CD1c-positive myeloid dendritic cell (primary cell): ENCODE measurements around the gene MAP4.
"Not testable (repeated sequence)": the region's sequence is repeated elsewhere in the genome, so short reads cannot be mapped to it uniquely, and the experiment has no call there.

ENCODE experiments used
- DNase-seq: peaks from one replicate; pipeline ENCODE4 v3.0.0-alpha.2; 2016; ENCODE audit errors: extremely low spot score

The MAP4 gene, protein sequence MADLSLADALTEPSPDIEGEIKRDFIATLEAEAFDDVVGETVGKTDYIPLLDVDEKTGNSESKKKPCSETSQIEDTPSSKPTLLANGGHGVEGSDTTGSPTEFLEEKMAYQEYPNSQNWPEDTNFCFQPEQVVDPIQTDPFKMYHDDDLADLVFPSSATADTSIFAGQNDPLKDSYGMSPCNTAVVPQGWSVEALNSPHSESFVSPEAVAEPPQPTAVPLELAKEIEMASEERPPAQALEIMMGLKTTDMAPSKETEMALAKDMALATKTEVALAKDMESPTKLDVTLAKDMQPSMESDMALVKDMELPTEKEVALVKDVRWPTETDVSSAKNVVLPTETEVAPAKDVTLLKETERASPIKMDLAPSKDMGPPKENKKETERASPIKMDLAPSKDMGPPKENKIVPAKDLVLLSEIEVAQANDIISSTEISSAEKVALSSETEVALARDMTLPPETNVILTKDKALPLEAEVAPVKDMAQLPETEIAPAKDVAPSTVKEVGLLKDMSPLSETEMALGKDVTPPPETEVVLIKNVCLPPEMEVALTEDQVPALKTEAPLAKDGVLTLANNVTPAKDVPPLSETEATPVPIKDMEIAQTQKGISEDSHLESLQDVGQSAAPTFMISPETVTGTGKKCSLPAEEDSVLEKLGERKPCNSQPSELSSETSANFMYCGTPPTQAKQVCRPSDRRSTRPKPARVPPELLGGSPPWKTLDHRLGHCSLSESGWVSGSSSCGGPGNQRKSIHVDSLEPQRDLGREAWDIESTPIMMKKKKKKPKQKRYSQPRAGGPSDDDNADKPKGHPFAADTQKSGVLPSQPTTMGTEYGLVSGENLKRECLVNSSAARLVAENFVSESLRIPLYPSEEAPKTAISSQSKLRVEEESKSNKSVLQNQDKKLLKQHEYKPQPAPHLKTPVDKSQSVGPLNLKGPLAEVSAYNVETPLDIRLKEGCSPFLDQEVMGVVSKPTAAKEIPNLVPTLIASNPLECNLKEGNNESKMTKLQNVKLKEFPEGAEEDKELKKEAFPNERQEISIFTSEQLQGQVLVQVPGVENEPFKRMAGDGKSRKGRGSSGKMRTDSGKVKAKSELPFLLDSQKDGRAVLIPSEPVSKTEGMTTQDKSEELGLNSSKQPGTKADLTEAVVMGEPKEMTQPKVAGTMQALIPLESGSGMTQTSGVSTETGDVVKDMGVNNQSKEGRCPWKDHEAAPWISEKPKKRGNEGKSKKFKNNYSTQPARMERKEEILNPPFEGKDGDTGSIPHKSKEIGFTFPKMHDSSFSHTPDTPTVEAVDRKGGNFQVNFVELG (N-terminal part only)

DNA sequence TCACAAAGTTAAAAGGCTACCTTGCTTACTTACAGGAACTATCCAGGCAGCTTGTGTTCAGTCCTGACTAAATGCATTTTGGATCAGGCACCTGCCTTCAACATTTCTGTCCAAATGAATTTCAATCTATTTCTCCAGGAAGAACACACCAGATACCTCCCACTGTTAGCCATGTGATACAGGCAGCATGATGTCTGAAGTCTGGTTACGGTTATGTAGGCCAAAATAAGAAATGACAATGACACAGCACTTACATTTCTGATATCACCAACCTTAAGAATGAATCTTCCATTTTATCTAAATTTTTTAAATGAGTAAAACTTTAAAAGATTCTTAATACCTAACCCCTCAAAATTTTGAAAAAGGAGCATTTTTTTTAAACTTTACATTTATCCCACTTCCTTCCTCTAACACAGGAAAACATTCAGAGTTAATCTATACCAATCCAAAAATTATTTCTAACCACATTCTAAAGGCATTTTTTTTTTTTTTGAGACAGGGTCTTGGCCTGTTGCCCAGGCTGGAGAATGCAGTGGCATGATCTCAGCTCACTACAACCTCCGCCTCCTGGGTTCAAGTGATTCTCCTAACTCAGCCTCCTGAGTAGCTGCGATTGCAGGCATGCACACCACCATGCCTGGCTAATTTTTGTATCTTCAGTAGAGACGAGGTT, at the start of gene MAP4:
Gene MAP4, minus strand, starts transcription at position 116 of the 673 bp plus-strand sequence. CDS start 17,556 bp downstream, outside the sequence.
- no peak for DNase-seq

DNA sequence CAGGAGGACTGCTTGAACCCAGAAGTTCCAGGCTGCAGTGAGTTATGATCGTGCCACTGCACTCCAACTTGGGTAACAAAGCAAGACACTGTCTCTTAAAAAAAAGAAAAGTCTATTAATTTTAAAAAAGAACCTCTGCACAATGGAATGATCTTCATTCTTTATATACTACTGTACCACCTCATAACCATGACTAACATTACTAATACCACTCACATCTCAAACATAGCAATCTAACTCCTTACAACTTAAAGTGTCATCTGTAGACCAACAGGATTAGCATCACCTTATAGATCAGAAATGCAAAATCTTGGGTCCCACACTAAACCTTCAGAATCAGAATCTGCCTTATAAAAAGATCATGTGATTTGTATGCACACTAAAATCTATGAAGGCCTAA, 48.8 kb upstream of the MAP4 start:
- DNase-seq: no peak

DNA sequence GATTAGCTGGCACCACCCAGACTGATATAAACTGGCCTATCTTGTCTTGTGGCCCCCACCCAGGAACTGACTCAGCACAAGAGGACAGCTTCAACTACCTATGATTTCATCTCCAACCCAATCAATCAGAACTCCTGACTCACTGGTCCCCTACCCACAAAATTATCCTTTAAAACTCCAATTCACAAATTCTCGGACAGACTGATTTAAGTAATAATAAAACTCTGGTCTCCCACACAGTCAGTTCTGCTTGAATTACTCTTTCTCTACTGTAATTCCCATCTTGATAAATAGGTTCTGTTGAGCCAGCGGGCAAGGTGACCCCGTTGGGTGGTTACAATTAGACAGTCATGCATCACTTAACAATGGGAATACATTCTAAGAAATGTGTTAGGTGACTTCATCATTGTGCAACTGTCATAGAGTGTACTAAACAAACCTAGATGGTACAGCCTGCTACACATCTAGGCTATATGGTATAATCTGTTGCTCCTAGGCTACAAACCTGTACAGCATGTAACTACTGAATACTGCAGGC, 48.1 kb upstream of the MAP4 start:
- no peak for DNase-seq

DNA sequence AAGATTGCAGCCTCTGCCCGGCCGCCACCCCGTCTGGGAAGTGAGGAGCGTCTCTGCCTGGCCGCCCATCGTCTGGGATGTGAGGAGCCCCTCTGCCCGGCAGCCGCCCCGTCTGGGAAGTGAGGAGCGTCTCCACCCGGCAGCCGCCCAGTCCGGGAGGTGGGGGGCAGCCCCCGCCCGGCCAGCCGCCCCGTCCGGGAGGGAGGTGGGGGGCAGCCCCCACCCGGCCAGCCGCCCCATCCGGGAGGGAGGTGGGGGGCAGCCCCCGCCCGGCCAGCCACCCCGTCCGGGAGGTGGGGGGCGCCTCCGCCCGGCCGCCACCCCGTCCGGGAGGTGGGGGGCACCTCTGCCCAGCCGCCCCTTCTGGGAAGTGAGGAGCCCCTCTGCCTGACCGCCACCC, 45.4 kb upstream of the MAP4 start:
- not testable (repeated sequence) for DNase-seq

DNA sequence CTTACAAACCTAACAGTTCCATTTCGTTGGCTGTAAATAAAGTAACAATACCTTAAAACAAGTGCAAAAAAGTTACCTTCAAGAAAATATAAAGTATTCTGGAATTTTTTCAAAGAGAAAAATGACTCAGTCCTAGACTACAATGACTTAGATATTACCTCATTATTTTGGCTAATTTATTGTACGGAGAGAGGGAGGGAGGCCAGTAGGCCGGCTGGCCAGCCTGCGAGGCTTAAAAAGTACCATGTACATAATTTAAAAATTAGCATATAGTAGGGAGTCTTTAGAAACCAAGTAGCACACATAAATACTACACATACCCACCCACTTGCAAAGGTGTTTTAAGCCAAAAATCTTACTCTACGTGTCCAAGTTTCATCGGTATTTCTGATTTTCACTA, 41.9 kb upstream of the MAP4 start:
- DNase-seq: no peak

DNA sequence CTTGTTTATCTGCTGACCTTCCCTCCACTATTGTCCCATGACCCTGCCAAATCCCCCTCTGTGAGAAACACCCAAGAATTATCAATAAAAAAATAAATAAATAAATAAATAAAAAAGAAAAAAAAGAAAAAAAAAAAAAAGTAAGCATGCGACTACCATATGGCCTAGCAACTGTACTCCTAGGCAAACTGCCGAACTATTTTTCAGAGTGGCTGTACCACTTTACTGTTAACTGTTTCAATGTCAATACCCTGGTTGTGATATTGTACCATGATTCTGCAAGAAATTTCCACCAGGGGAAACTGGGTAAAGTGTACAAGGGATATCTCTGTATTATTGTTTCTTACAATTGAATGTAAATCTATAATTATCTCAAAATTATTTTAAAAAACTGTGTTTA, 41.3 kb upstream of the MAP4 start:
- no peak for DNase-seq

DNA sequence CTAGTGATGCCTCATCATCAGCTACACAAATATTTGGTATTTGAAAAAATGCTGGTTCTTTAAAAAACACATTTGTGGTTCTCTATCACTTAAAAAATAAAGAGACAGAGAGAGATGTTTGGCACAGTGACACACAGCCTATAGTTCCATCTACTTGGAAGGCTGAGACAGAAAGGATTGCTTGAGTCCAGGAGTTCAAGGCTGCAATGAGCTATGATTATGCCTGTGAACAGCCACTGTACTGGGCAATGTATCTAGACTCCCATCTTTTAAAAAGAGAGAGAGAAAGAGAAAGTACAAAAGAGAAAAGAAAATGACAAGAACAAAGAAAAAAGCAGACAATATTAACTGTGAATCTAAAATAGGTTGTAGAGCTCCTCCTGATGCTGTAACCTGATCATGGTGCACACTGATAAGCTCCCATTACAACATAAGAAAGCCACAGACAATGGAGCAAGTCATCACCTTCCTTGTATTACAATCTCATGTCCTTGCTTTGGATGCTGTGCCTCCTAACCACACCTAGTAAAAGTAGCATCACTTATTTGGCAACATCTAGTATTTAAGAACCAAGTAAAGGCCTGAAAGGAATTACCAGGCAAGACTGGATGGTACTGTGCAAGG, 31.7 kb upstream of the MAP4 start:
- no peak for DNase-seq

DNA sequence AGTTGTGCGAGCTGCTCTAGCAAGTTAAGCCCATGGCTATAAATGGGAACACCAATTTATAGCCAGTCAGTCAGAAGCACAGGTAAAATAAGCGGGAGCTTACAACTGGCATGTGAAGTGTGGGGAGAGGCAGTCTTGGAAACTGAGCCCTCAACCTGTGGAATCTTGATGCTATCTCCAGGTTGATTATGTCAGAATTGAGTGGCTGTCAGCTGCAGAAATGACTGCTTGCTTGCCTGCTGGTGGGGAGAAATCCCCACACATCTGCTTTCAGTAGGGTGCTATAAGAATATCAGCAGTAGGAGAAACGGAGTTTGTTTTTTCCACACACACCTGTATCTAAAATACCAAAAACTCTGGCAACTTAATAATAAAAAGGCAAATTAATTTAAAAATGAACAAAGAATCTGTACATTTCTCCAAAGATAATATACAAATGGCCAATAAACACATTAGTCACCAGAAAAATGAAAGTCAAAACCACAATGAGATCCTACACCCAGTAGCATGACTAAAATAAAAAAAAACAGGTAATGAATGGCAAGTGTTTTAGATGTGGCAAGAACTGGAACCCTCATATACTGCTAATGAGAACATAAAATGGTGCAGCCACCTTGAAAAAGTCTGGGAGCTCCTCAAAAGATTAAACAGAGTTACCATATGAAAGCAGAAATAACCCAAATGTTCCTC, 26.0 kb upstream of the MAP4 start:
- DNase-seq: no peak

DNA sequence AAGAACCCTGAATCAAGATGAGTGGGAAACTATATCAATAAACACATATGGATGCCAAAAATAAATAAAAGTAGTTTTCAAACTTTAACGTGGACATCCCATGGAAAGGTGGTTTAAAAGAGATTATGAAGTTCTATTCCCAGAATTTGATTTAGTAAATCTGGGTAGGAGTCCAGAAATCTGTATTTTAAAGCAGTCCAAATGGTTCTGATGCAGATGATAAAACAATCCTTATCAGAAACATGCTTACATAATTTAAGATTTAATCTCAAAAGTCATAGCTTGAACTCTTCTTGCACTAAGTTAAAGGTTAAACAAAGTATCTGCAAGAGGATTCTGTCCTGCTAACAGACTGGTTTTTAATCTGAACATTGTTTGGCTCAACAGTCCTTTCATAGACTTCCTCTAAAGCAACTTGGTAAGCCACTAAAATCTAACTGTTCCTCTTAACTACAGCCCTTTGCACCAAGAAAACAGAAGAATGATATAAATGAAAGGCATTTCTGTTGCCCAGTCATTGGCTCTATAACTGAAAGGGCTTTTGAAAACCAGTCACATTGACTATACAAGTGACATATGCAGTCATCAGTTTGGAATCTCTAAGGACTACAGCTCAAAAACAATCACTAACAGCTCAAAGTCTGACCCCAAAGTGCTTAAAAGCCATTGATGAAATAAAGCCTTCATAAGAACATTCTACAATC, 23.4 kb upstream of the MAP4 start:
- peak; percentile 13 for DNase-seq

DNA sequence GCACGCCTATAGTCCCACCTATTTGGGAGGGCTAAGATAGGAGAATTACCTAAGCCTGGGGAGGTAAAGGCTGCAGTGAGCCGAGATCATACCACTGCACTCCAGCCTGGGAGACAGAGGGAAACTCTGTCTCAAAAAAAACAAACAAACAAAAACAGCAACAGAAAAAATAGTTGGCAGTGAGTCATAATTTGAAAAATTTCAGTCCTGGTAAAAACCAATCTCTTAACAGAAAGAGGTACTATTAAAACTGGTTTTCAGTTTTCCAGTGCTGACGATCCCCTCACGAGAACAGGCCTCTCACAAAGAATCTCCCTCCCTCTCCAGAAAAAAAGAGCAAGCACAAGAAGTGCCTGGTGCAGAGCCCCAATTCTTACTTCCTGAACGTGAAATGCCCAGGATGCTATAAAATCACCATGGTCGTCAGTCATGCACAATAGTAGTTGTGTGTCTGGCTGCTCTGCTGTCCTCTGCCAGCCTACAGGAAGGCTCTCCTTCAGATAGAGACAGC, 22.8 kb upstream of the MAP4 start:
- DNase-seq: no peak

DNA sequence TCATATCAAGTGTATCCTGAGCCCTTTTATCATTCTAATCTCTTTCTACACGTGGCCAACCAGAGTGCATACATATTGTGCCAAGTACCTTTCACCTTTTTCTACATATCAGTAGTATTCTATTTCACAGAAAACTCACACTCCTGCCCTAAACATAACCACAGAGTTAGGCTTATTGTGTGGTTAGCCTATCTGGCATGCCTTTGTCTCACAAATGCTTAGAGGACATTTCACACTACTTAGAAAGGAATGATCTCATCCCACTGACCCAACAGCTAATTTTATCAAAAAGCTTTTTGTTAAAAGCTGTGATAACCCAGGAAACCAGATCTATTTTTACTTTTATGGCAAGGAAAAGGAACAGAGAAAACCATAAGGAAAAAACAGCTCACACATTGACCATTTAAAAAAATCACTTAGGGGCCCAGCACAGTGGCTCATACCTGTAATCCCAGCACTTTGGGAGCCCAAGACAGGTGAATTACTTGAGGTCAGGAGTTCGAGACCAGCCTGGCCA, 17.8 kb upstream of the MAP4 start:
- no peak for DNase-seq

DNA sequence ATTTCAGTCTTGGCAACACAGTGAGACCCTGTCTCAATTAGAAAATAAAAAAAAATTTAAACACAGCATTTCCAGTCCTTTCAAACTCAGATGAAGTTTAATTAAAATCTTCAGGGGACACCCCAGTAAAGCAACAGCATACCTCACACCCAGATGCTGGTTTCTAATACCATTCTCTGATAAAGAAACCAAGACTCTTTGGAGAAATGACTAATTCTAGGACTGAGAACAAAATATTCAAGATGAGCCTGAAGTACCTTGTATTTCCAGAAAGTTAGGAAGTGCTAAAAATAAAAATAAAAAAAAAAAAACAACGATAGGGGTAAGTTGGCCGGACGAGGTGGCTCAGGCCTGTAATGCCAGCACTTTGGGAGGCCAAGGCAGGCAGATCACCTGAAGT, 14.0 kb upstream of the MAP4 start:
- DNase-seq: no peak

DNA sequence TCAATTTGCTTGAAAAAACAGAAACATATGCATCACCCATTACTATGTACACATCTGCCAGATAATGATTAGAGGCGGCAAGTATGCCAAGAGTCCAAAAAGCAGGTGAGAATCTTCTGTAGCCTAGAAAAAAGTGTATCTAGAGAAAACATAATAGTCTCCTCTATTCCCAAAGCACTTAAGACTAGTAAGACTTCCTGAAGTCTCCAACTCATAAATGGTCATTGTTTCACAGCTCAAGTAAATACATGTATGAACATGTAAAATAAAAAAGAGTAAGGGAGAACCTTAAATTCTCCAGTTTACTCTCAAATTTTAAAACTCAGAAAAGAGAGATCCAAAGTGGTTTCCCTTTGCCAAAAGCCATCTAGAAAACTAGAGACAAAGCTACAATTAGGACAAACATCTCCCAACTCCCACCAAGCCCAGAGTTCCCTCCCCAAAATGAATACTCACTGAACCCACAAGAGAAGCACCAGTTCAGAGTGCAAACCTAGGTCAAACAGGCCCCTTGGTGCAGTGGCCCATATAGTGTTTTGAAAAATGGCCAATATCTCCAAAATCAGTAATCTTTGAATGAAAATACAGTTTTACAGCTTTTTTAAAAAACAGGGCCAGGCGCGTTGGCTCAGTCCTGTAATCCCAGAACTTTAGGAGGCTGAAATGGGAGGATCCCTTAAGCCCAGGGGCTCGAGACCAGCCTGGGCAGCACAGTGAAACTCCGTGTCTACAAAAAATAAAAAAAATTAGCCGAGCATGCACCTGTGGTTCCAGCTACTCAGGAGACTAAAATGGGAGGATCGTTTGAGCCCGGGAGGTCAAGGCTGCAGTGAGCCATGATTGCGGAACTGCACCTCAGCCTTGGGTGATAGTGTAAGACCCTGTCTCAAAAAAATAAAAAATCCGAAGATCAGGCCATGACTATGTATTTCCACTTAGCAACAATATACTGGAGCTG, 11.0 kb upstream of the MAP4 start:
- no peak for DNase-seq

DNA sequence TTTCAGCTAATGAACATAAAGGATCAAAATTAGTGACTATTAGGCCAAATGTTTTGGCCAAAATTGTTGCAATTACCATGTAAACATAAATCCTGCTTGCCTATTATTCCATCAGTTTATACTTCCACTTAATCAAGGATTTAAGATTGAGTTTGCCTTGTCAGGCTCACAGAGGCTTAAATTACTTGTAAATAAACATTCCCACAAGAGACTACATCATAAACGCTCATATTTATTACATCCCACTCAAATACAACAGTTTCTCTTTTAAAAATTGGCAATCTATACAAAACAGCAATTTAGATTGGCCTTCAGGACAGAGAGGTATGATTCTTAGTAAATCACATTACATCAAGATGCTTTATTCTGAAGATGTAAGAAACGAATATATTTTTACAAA, 9.9 kb upstream of the MAP4 start:
- DNase-seq: no peak

DNA sequence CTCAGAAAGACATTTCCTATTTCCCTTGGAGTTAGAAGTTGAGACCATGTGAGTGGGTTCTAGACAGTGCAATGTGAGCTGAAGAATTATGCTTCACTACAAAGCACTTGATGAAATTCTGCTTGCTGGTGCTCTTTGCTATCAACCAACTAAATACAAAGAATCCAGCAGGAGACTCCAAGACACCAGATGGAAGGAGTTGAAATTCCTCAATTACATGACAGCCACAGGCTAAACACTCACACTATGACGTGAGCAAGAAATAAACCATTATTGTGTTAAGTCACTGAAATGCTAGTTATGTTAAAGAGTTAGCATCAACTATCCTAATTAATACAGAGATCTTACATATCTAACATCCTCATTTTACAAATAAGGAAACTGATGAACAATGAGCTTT, 8.2 kb upstream of the MAP4 start:
- DNase-seq: no peak

DNA sequence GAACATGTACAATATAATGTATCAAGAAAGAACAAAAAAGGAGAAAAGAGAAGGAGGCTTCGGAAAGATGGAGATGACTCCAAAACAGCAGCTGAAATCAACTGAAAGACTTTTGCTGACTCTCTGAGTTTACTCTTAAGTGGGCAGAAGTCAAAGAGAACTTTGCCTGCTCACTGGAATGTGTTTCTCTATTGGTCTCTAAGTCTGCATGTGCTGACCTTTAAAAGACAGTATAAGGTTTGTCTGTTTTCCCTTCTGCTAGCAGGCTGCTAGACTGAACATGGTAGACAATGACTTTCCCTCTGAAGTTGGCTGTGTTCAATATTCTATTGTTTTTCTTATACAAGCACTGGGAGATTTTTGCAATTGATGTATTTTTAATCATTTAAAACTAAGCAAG, 7.2 kb upstream of the MAP4 start:
- no peak for DNase-seq

DNA sequence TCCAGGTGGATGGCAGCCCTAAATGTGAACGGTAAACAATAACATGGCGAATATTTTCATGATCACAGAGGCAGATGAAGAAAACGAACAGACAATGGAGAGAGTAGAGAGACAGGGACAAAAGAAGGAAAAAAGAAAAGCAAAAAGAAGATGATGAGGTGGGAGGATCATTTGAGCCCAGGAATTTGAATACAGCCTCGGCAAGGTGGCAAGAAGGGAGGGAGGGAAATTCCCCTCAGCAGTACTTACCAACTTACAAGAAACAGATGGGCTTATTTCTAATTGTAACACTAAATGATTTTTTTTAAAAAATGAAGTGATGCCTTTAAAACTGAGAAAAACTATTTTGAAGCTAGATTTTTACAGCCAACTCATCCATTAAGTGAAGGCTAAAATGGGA, 6.0 kb upstream of the MAP4 start:
- no peak for DNase-seq

DNA sequence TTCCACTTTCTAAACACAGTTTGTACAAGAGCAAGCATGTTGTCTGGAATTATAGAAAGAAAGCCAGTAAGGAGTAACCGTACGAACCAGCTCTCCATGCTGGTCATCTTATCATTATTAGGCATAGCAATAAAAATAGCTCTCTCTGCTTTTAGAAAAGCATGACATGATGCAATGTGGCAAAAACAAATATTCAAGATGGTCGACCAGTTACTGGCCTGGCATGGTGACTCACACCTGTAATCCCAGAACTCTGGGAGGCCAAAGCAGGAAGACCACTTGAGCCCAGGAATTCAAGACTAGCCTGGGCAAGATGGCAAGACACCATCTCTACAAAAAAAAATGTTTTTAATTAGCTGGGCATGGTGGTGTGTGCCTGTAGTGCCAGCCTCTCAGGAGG, 2.6 kb upstream of the MAP4 start:
- DNase-seq: no peak
